MM.1S (cell line): Measurements from ENCODE around the gene DCUN1D1.

Experiments used
- DNase-seq: peaks from one replicate; pipeline ENCODE4 v3.0.0-alpha.2; 2015
- H2AFZ ChIP-seq: fragments of 300-600 bp; sonication (generic); 2 replicates; pipeline ENCODE4 v1.6.0; 2016; ENCODE audit warnings: antibody characterized with exemption, low read length
- H3F3A ChIP-seq: fragments of 300-600 bp; sonication (generic); 2 replicates; pipeline ENCODE4 v1.6.1; 2016; ENCODE audit warnings: mild to moderate bottlenecking, antibody characterized with exemption, low read length, moderate library complexity, mixed read lengths; ENCODE audit not compliant: insufficient read depth
- H3K27ac ChIP-seq: fragments of 300-600 bp; sonication (generic); 2 replicates; pipeline ENCODE4 v1.5.1; 2016; ENCODE audit warnings: mild to moderate bottlenecking, low read length
- H3K27me3 ChIP-seq: fragments of 300-600 bp; sonication (generic); replicated peaks from 2 replicates; pipeline ENCODE4 v1.6.0; 2016; ENCODE audit warnings: low read length; ENCODE audit not compliant: insufficient read depth
- H3K36me3 ChIP-seq: fragments of 300-600 bp; sonication (generic); replicated peaks from 2 replicates; pipeline ENCODE4 v1.6.1; 2016; ENCODE audit warnings: mild to moderate bottlenecking, low read length, mixed read lengths; ENCODE audit not compliant: insufficient read depth
- H3K4me1 ChIP-seq: fragments of 300-600 bp; sonication (generic); 2 replicates; pipeline ENCODE4 v1.6.1; 2016; ENCODE audit warnings: low read length, mixed read lengths
- H3K4me2 ChIP-seq: fragments of 300-600 bp; sonication (generic); 2 replicates; pipeline ENCODE4 v1.6.0; 2016; ENCODE audit warnings: low read depth, low read length
- H3K4me3 ChIP-seq: fragments of 300-600 bp; sonication (generic); 2 replicates; pipeline ENCODE4 v1.5.1; 2016; ENCODE audit warnings: low read length, mixed read lengths
- H3K79me2 ChIP-seq: fragments of 300-600 bp; sonication (generic); 2 replicates; pipeline ENCODE4 v1.6.1; 2016; ENCODE audit warnings: mixed run types, low read length, mixed read lengths
- H3K9ac ChIP-seq: fragments of 300-600 bp; sonication (generic); 2 replicates; pipeline ENCODE4 v1.6.1; 2016; ENCODE audit warnings: low read length, mixed read lengths
- H3K9me2 ChIP-seq: fragments of 300-600 bp; sonication (generic); replicated peaks from 2 replicates; pipeline ENCODE4 v1.6.1; 2016; ENCODE audit warnings: mild to moderate bottlenecking, low read length, mixed read lengths; ENCODE audit not compliant: insufficient read depth
- H3K9me3 ChIP-seq: fragments of 300-600 bp; sonication (generic); replicated peaks from 2 replicates; pipeline ENCODE4 v1.6.1; 2016; ENCODE audit warnings: mild to moderate bottlenecking, low read length, mixed read lengths; ENCODE audit not compliant: insufficient read depth
- H4K20me1 ChIP-seq: fragments of 300-600 bp; sonication (generic); 2 replicates; pipeline ENCODE4 v1.6.1; 2016; ENCODE audit warnings: mild to moderate bottlenecking, low read length, moderate library complexity, mixed read lengths; ENCODE audit not compliant: insufficient read depth
- CTCF ChIP-seq: fragments of 300-600 bp; sonication (generic); IDR thresholded peaks from 2 replicates; pipeline ENCODE4 v1.5.1; 2016; ENCODE audit warnings: antibody characterized with exemption, low read length, mixed read lengths
- EZH2 ChIP-seq: fragments of 300-600 bp; sonication (generic); optimal IDR thresholded peaks from 2 replicates; pipeline ENCODE3; 2017; ENCODE audit warnings: low read depth, mild to moderate bottlenecking, antibody characterized with exemption, low read length, mixed read lengths
- EZH2phosphoT487 ChIP-seq: fragments of 300-600 bp; sonication (generic); IDR thresholded peaks from 2 replicates; pipeline ENCODE4 v1.6.1; 2018; ENCODE audit warnings: antibody characterized with exemption, low read length

Gene DCUN1D1

GRCh38 chr3:182964179-182964578, 16.2 kb downstream of the DCUN1D1 start:
- H3K27me3 ChIP-seq = no peaks in the 10 kb centered on the region
- H2AFZ ChIP-seq = no peak overlapping the region
- H4K20me1 ChIP-seq = peaks cover 4% of the 10 kb centered on the region; the same call in 1 of the 2 replicates
- H3F3A ChIP-seq = no peaks in the 10 kb centered on the region
- no peak overlapping the region for H3K4me2 ChIP-seq
- H3K4me1 ChIP-seq = no peaks in the 10 kb centered on the region
- peaks cover 4% of the 10 kb centered on the region; the same call in 1 of the 2 replicates for H3K36me3 ChIP-seq
- no peak overlapping the region for H3K9ac ChIP-seq
- H3K9me2 ChIP-seq = no peaks in the 10 kb centered on the region
- no peak for DNase-seq
- H3K27ac ChIP-seq = no peak overlapping the region
- TF ChIP-seq EZH2 (no peak), EZH2phosphoT487 (no peak), CTCF (no peak)
- H3K4me3 ChIP-seq = no peak overlapping the region
- peaks cover 46% of the 10 kb centered on the region for H3K79me2 ChIP-seq
- no peaks in the 10 kb centered on the region for H3K9me3 ChIP-seq

- Histone ChIP-seq H3K27me3 (no peaks in the 10 kb centered on the region), H3K9me2 (no peaks in the 10 kb centered on the region), H2AFZ (no peak overlapping the region), H4K20me1 (no peaks in the 10 kb centered on the region; the same call in 1 of the 2 replicates), H3F3A (no peaks in the 10 kb centered on the region), H3K4me1 (no peaks in the 10 kb centered on the region), H3K27ac (no peak overlapping the region), H3K36me3 (peaks cover 4% of the 10 kb centered on the region; the same call in 1 of the 2 replicates), H3K9me3 (no peaks in the 10 kb centered on the region), H3K9ac (no peak overlapping the region), H3K4me3 (no peak overlapping the region), H3K4me2 (no peak overlapping the region), H3K79me2 (peaks cover 29% of the 10 kb centered on the region)
- DNase-seq = no peak
- TF ChIP-seq EZH2 (no peak), EZH2phosphoT487 (no peak)
Measured at GRCh38 chr3:182962166-182962565, 18.2 kb downstream of the DCUN1D1 start.

GRCh38 chr3:182959474-182960350, 20.6 kb downstream of the DCUN1D1 start:
- Histone ChIP-seq H3K36me3 (peaks cover 7% of the 10 kb centered on the region; the same call in 1 of the 2 replicates), H2AFZ (no peak overlapping the region), H3K27me3 (no peaks in the 10 kb centered on the region), H3K9ac (no peak overlapping the region), H3K9me2 (no peaks in the 10 kb centered on the region), H3K9me3 (no peaks in the 10 kb centered on the region), H3K4me1 (no peaks in the 10 kb centered on the region), H3K79me2 (peaks cover 8% of the 10 kb centered on the region; the same call in 1 of the 2 replicates), H3K4me2 (no peak overlapping the region), H3K4me3 (no peak overlapping the region), H4K20me1 (no peaks in the 10 kb centered on the region), H3K27ac (no peak overlapping the region), H3F3A (no peaks in the 10 kb centered on the region)
- no peak for DNase-seq
- TF ChIP-seq CTCF (no peak), EZH2 (no peak)
